Naive thymus-derived CD4-positive, alpha-beta T cell (primary cell): ENCODE measurements around the gene FAM168A. TPM values are rescaled to one million over a fixed set of nuclear protein-coding genes. Genes with fewer than 3 reads are reported as not detected.

Source experiments
- ATAC-seq: fragments of 150-1000 bp; cut with Tn5 transposase; 2 replicates; pipeline ENCODE4 v1.10.0; 2021; ENCODE audit warnings: mild to moderate bottlenecking, moderate library complexity
- CTCF ChIA-PET: fragments of 350-600 bp; sonication (Branson Sonifier 250); formaldehyde crosslinking; loops from one replicate; lab custom pipeline; 2021; ENCODE audit warnings: antibody characterized with exemption; lab: Charles Lee
- POLR2A ChIA-PET: fragments of 350-600 bp; sonication (Branson Sonifier 250); formaldehyde crosslinking; loops from one replicate; lab custom pipeline; 2021; ENCODE audit warnings: antibody characterized with exemption, inconsistent platforms; lab: Charles Lee
- DNase-seq, 9 donors: peaks; one replicate each; pipeline versions ENCODE4 v3.0.0 to v3.0.0-alpha.2; 2020 to 2022; ENCODE audit warnings: mixed read lengths in 1 of 9
- H3K27ac ChIP-seq: one replicate; pipeline ENCODE4 v1.7.0; 2013; ENCODE audit warnings: mild to moderate bottlenecking, low read depth, low read length, moderate library complexity
- H3K27me3 ChIP-seq, 2 donors: one replicate each; pipeline ENCODE4 v1.7.0; 2013; ENCODE audit warnings: low read length in 2 of 2, mild to moderate bottlenecking in 2 of 2, moderate library complexity in 2 of 2; ENCODE audit not compliant: control insufficient read depth in 2 of 2, insufficient read depth in 2 of 2
- H3K36me3 ChIP-seq, 3 experiments: 1 replicate in 2 of 3; 2 replicates in 1 of 3; pipeline ENCODE4 v1.7.0; 2013; ENCODE audit warnings: low read length in 3 of 3, mild to moderate bottlenecking in 3 of 3, moderate library complexity in 1 of 3; ENCODE audit not compliant: insufficient read depth in 3 of 3, control insufficient read depth in 2 of 3
- H3K4me1 ChIP-seq, 2 donors: one replicate each; pipeline ENCODE4 v1.7.0; 2013; ENCODE audit warnings: low read length in 2 of 2, mild to moderate bottlenecking in 2 of 2, moderate library complexity in 1 of 2; ENCODE audit not compliant: control insufficient read depth in 2 of 2, insufficient read depth in 2 of 2
- H3K4me3 ChIP-seq: 2 replicates; pipeline ENCODE4 v1.7.0; 2013; ENCODE audit warnings: mild to moderate bottlenecking, low read length
- H3K9me3 ChIP-seq, 3 experiments: 1 replicate in 2 of 3; 2 replicates in 1 of 3; pipeline ENCODE4 v1.7.0; 2013; ENCODE audit warnings: low read length in 3 of 3; ENCODE audit not compliant: control insufficient read depth in 2 of 3
- H3K27ac Mint-ChIP-seq, 9 donors: one replicate each; pipeline ENCODE4 v1.8.0; 2020 to 2022; ENCODE audit warnings: mixed read lengths in 9 of 9, mild to moderate bottlenecking in 8 of 9, moderate library complexity in 5 of 9, inconsistent platforms in 2 of 9
- H3K27me3 Mint-ChIP-seq, 5 donors: one replicate each; pipeline ENCODE4 v1.8.0; 2021 to 2022; ENCODE audit warnings: mixed read lengths in 5 of 5, mild to moderate bottlenecking in 1 of 5
- H3K36me3 Mint-ChIP-seq, 5 donors: one replicate each; pipeline ENCODE4 v1.8.0; 2020 to 2022; ENCODE audit warnings: mixed read lengths in 5 of 5, mild to moderate bottlenecking in 3 of 5, inconsistent platforms in 1 of 5
- H3K4me1 Mint-ChIP-seq, 7 donors: one replicate each; pipeline ENCODE4 v1.8.0; 2020 to 2022; ENCODE audit warnings: mixed read lengths in 7 of 7, mild to moderate bottlenecking in 3 of 7, inconsistent platforms in 1 of 7
- H3K4me3 Mint-ChIP-seq, 10 donors: one replicate each; pipeline ENCODE4 v1.8.0; 2020 to 2022; ENCODE audit warnings: mild to moderate bottlenecking in 10 of 10, mixed read lengths in 10 of 10, moderate library complexity in 6 of 10, inconsistent platforms in 2 of 10
- H3K9me3 Mint-ChIP-seq, 11 donors: one replicate each; pipeline ENCODE4 v1.8.0; 2020 to 2022; ENCODE audit warnings: mixed read lengths in 11 of 11, mild to moderate bottlenecking in 4 of 11, inconsistent platforms in 1 of 11, moderate library complexity in 1 of 11
- intact Hi-C, 2 donors: fragments of 100-400 bp; cut with micrococcal nuclease; formaldehyde crosslinking; loops; one replicate each; pipeline ENCODE4 v1.15.1; 2023
- polyA plus RNA-seq, 2 donors: library from polyadenylated mRNA; unstranded; fragments of 300-500 nt; fragmentation: Illumina TruSeq; gene quantifications; one replicate each; pipeline ENCODE4 v1.2.3, GENCODE V29; 2021
- total RNA-seq, 6 experiments: library from RNA in 5 of 6; stranded (reverse) in 5 of 6; gene quantifications; 1 replicate in 5 of 6; 2 replicates in 1 of 6; pipeline ENCODE4 v1.2.3 and lab custom pipeline; 2021 to 2026

The FAM168A gene
- total and polyA plus RNA-seq, 7 experiments from 2014 or later, result 3.3 to 33.0 (median 23.1) TPM

DNA sequence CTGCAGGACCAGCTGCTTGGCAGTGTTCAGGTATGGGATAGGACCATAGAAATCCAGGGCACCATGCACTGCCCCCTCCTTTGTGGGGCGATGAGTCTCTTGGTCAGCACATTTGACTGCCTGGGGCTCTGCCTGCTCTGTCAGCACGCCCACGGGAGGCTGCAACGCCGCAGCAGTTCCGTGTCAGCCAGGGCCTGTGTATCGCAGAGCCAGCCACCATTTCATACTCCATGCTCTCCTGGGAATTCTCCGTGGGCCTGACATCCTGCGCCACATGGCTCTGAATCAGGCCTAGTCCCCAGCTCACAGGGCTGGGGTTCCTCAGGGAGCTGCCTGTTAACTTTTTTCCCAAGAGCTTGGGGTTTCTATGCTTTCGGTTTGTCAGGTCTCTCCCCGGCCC is 238.6 kb downstream of the FAM168A start:
- intact Hi-C loops, result no loop called here
- Histone ChIP-seq H3K27ac (no peak overlapping the region), H3K4me3 (no peak overlapping the region), H3K27me3 (no peaks in the 10 kb centered on the region), H3K36me3 (no peaks in the 10 kb centered on the region), H3K9me3 (no peaks in the 10 kb centered on the region), H3K4me1 (no peaks in the 10 kb centered on the region)
- Mint-ChIP-seq H3K9me3 (no peaks in the 10 kb centered on the region), H3K4me3 (no peak overlapping the region), H3K4me1 (no peaks in the 10 kb centered on the region), H3K27ac (no peak overlapping the region), H3K27me3 (no peaks in the 10 kb centered on the region), H3K36me3 (no peaks in the 10 kb centered on the region)
- no peak for ATAC-seq
- no peak for DNase-seq
- ChIA-PET POLR2A (interaction anchor here (1.3 to 1.9 kb wide), 2 partner anchors 8 to 34 kb away, joined by 4 to 7 read pairs; no protein-coding TSS in a partner anchor), CTCF (interaction anchor here (2.5 to 8.6 kb wide), 2 partner anchors 7 to 34 kb away, joined by 9 to 81 read pairs; no protein-coding TSS in a partner anchor)

DNA sequence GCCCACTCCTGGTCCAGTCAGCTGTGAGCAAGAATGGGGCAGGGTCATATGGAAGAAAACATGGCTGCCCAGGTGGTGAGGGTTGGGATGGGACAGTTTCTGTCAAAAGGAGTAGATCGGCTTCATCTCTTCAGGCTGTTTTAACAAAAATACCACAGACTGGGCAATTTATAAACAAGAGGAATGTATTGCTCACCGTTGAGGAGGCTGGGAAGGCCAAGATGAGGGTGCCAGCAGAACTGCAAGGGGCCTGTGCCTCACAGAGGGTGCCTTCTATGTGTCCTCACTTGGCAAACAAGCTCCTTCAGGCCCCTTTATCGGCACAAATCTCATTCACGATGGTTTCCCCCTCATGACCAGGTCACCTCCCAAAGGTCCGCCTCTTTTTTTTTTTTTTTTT is 239.8 kb downstream of the FAM168A start:
- Mint-ChIP-seq H3K9me3 (no peaks in the 10 kb centered on the region), H3K27ac (peak overlapping the region in 2 of 9 donors; percentile 10 to 47), H3K4me1 (peaks cover 0 to 6% (median 0%) of the 10 kb centered on the region in 7 donors), H3K36me3 (no peaks in the 10 kb centered on the region), H3K4me3 (no peak overlapping the region), H3K27me3 (no peaks in the 10 kb centered on the region)
- no peak for ATAC-seq
- POLR2A ChIA-PET, result interaction anchor here (1.6 kb wide), 1 partner anchor 8 kb away, joined by 3 read pairs; no protein-coding TSS in a partner anchor
- H3K4me1 ChIP-seq, result no peaks in the 10 kb centered on the region
- intact Hi-C loops, result no loop called here
- no peak overlapping the region for H3K27ac ChIP-seq
- H3K27me3 ChIP-seq, result no peaks in the 10 kb centered on the region
- no peaks in the 10 kb centered on the region for H3K9me3 ChIP-seq
- CTCF ChIA-PET, result interaction anchor here (0.6 to 2.5 kb wide), 4 partner anchors 21 to 1311 kb away, joined by 3 to 9 read pairs (median 4); no protein-coding TSS in a partner anchor
- H3K36me3 ChIP-seq, result no peaks in the 10 kb centered on the region
- H3K4me3 ChIP-seq, result no peak overlapping the region
- DNase-seq, result no peak

DNA sequence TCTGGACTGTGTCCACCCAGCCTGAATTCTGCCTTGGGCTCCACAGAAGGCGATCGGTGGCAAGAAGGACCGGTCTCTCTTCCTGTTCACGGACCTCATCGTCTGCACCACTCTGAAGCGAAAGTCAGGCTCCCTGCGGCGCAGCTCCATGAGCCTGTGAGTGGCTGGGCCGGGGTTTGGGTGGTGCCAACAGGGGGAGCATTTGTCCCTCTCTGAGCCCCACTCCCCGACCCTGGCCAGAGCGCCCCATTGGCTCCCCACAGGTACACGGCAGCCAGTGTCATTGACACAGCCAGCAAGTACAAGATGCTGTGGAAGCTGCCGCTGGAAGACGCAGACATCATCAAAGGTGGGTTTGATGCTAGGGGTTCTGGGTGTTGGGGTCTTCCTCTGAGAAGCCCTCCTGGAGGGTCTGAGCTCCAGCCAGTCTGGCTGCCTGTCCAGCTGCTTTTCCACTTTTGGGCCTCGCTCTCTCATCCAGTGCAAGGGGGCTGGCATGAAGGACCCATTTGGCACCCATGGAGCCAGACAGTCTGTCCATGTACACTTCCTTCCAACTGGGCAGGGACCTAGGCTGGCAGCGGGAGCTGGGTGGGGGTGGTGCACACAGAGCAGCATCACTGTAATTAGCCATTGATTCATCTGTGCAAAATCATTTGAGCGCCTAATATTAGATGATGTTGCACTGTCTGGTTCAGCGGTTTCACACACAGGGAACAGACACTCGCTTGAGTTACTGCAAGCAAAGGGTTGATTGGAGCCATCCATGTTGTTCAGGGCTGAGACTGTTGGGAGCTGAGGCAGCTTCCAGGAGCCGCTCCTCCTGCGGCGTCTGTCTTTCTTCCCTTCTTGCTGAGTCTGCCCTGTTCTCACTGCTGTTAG is 240.7 kb downstream of the FAM168A start:
- Mint-ChIP-seq H3K4me3 (no peak overlapping the region), H3K36me3 (no peaks in the 10 kb centered on the region), H3K27me3 (no peaks in the 10 kb centered on the region), H3K27ac (no peak overlapping the region), H3K4me1 (peaks cover 0 to 6% (median 0%) of the 10 kb centered on the region in 7 donors), H3K9me3 (no peaks in the 10 kb centered on the region)
- ChIA-PET POLR2A (interaction anchor here (1.6 kb wide), 1 partner anchor 9 kb away, joined by 3 read pairs; no protein-coding TSS in a partner anchor), CTCF (interaction anchor here (0.5 to 2.5 kb wide), 3 partner anchors 15 to 36 kb away, joined by 3 to 9 read pairs (median 5); no protein-coding TSS in a partner anchor)
- Histone ChIP-seq H3K4me1 (no peaks in the 10 kb centered on the region), H3K4me3 (no peak overlapping the region), H3K36me3 (no peaks in the 10 kb centered on the region), H3K9me3 (no peaks in the 10 kb centered on the region), H3K27ac (no peak overlapping the region), H3K27me3 (no peaks in the 10 kb centered on the region)
- intact Hi-C loops, result no loop called here
- DNase-seq, result no peak
- no peak for ATAC-seq

- H3K27ac Mint-ChIP-seq, result peak overlapping the region in 2 of 9 donors; percentile 16 to 30
- Histone ChIP-seq H3K4me3 (no peak overlapping the region), H3K27me3 (no peaks in the 10 kb centered on the region), H3K4me1 (no peaks in the 10 kb centered on the region), H3K27ac (no peak overlapping the region), H3K36me3 (no peaks in the 10 kb centered on the region), H3K9me3 (no peaks in the 10 kb centered on the region)
- ATAC-seq, result no peak
- POLR2A ChIA-PET, result interaction anchor here (1.5 kb wide), 1 partner anchor 20 kb away, joined by 3 read pairs; no protein-coding TSS in a partner anchor
- CTCF ChIA-PET, result interaction anchor here (1.3 to 9.7 kb wide), 2 partner anchors 20 to 41 kb away, joined by 5 to 205 read pairs; no protein-coding TSS in a partner anchor
- DNase-seq, result no peak
- no peaks in the 10 kb centered on the region for H3K36me3 Mint-ChIP-seq
- intact Hi-C loops, result no loop called here
- no peak overlapping the region for H3K4me3 Mint-ChIP-seq
- peaks cover 0 to 18% (median 3%) of the 10 kb centered on the region in 7 donors for H3K4me1 Mint-ChIP-seq
- no peaks in the 10 kb centered on the region for H3K9me3 Mint-ChIP-seq
- H3K27me3 Mint-ChIP-seq, result no peaks in the 10 kb centered on the region
Observed at GRCh38 chr11:73355109-73355508, 242.8 kb downstream of the FAM168A start.

GRCh38 chr11:73353422-73353821 is 244.5 kb downstream of the FAM168A start:
- no peaks in the 10 kb centered on the region for H3K4me1 ChIP-seq
- CTCF ChIA-PET, result interaction anchor here (0.9 to 9.7 kb wide), 3 partner anchors 10 to 42 kb away, joined by 3 to 205 read pairs (median 81); no protein-coding TSS in a partner anchor
- ATAC-seq, result no peak

GRCh38 chr11:73350908-73351636 is 246.8 kb downstream of the FAM168A start:
- ChIA-PET CTCF (interaction anchor here (0.6 to 9.7 kb wide), 21 partner anchors 13 to 1899 kb away, joined by 3 to 205 read pairs (median 7); partner anchors contain the start of gene RELT), POLR2A (interaction anchor here (0.6 to 1.3 kb wide), 5 partner anchors 9 to 133 kb away, joined by 3 to 7 read pairs (median 3); no protein-coding TSS in a partner anchor)
- H3K27ac ChIP-seq, result no peak overlapping the region
- peaks cover 0 to 19% (median 3%) of the 10 kb centered on the region in 7 donors for H3K4me1 Mint-ChIP-seq
- intact Hi-C loops, result loop anchor here (1.0 to 2.0 kb wide), 7 partner anchors 14 to 310 kb away; partner anchors contain the start of gene RELT (in 2 of the 2)
- peak overlapping the region in 6 of 9 donors; percentile 45 to 83 (median 54) for H3K27ac Mint-ChIP-seq
- no peaks in the 10 kb centered on the region for H3K27me3 ChIP-seq
- peaks cover 0 to 10% (median 5%) of the 10 kb centered on the region in 5 donors for H3K27me3 Mint-ChIP-seq
- H3K36me3 Mint-ChIP-seq, result no peaks in the 10 kb centered on the region
- no peaks in the 10 kb centered on the region for H3K9me3 ChIP-seq
- H3K9me3 Mint-ChIP-seq, result no peaks in the 10 kb centered on the region
- H3K4me1 ChIP-seq, result no peaks in the 10 kb centered on the region
- DNase-seq, result peak; percentile 45 to 78 (median 68)
- peak; percentile 97 for ATAC-seq
- H3K36me3 ChIP-seq, result no peaks in the 10 kb centered on the region
- no peak overlapping the region for H3K4me3 Mint-ChIP-seq
- H3K4me3 ChIP-seq, result no peak overlapping the region

More at GRCh38 chr11:73353422-73353821, 244.5 kb downstream of the FAM168A start:
- Mint-ChIP-seq H3K27me3 (peaks cover 0 to under 1% (median 0%) of the 10 kb centered on the region in 5 donors), H3K4me1 (peaks cover 0 to 19% (median 3%) of the 10 kb centered on the region in 7 donors), H3K27ac (peak overlapping the region in 3 of 9 donors; percentile 9 to 59 (median 26)), H3K4me3 (no peak overlapping the region), H3K9me3 (no peaks in the 10 kb centered on the region), H3K36me3 (no peaks in the 10 kb centered on the region)
- H3K9me3 ChIP-seq, result no peaks in the 10 kb centered on the region
- POLR2A ChIA-PET, result no interaction called here
- H3K4me3 ChIP-seq, result no peak overlapping the region
- H3K27ac ChIP-seq, result no peak overlapping the region
- H3K27me3 ChIP-seq, result no peaks in the 10 kb centered on the region
- intact Hi-C loops, result no loop called here
- H3K36me3 ChIP-seq, result no peaks in the 10 kb centered on the region
- no peak for DNase-seq
